AG10803 (cell line): ENCODE results near the gene SLC25A21.
"Not testable (repeated sequence)": the region's sequence is repeated elsewhere in the genome, so short reads cannot be mapped to it uniquely, and the experiment has no call there.

Experiments
- DNase-seq: peaks from one replicate; pipeline ENCODE4 v3.0.0; 2010; ENCODE audit warnings: low read depth
- H3K4me3 ChIP-seq: 2 replicates; pipeline ENCODE4 v1.5.1; 2011; ENCODE audit warnings: mild to moderate bottlenecking, low read length, control low read depth
- CTCF ChIP-seq: conservative IDR thresholded peaks from 2 replicates; pipeline ENCODE4 v1.5.1; 2011; ENCODE audit warnings: mild to moderate bottlenecking, low read length, control low read depth, inconsistent platforms

The SLC25A21 gene

GRCh38 chr14:36818794-36819384 is 353.5 kb downstream of the SLC25A21 start:
- H3K4me3 ChIP-seq, result no peak overlapping the region
- no peak for TF ChIP-seq CTCF
- peak; percentile 74 for DNase-seq

GRCh38 chr14:36818246-36818645 is 354.2 kb downstream of the SLC25A21 start:
- H3K4me3 ChIP-seq, result no peak overlapping the region
- peak; percentile 20 for DNase-seq
- TF ChIP-seq CTCF, result no peak

GRCh38 chr14:36817071-36817930 is 355.1 kb downstream of the SLC25A21 start:
- TF ChIP-seq CTCF, result no peak

GRCh38 chr14:36816481-36816880 is 355.9 kb downstream of the SLC25A21 start:
- TF ChIP-seq CTCF, result no peak
- H3K4me3 ChIP-seq, result no peak overlapping the region
- no peak for DNase-seq

More at GRCh38 chr14:36817071-36817930, 355.1 kb downstream of the SLC25A21 start:
- H3K4me3 ChIP-seq, result no peak overlapping the region
- no peak for DNase-seq

GRCh38 chr14:36814783-36815182 is 357.6 kb downstream of the SLC25A21 start:
- not testable (repeated sequence) for H3K4me3 ChIP-seq, DNase-seq

- DNase-seq, result no peak
- TF ChIP-seq CTCF, result no peak
- H3K4me3 ChIP-seq, result no peak overlapping the region
Measured at GRCh38 chr14:36810209-36810608, 362.2 kb downstream of the SLC25A21 start.

- DNase-seq, result no peak
- no peak for TF ChIP-seq CTCF
Measured at GRCh38 chr14:36807727-36808126, 364.7 kb downstream of the SLC25A21 start.

More at GRCh38 chr14:36807727-36808126, 364.7 kb downstream of the SLC25A21 start:
- no peak overlapping the region for H3K4me3 ChIP-seq
